GM18498 (cell line): ENCODE measurements around the gene MMP21.

Experiments used
- ATAC-seq: cut with Tn5 transposase; IDR thresholded peaks from one replicate; pipeline ENCODE4 v1.9.1; 2021; ENCODE audit warnings: mild to moderate bottlenecking, moderate library complexity; ENCODE audit not compliant: unreplicated experiment

Gene MMP21

DNA sequence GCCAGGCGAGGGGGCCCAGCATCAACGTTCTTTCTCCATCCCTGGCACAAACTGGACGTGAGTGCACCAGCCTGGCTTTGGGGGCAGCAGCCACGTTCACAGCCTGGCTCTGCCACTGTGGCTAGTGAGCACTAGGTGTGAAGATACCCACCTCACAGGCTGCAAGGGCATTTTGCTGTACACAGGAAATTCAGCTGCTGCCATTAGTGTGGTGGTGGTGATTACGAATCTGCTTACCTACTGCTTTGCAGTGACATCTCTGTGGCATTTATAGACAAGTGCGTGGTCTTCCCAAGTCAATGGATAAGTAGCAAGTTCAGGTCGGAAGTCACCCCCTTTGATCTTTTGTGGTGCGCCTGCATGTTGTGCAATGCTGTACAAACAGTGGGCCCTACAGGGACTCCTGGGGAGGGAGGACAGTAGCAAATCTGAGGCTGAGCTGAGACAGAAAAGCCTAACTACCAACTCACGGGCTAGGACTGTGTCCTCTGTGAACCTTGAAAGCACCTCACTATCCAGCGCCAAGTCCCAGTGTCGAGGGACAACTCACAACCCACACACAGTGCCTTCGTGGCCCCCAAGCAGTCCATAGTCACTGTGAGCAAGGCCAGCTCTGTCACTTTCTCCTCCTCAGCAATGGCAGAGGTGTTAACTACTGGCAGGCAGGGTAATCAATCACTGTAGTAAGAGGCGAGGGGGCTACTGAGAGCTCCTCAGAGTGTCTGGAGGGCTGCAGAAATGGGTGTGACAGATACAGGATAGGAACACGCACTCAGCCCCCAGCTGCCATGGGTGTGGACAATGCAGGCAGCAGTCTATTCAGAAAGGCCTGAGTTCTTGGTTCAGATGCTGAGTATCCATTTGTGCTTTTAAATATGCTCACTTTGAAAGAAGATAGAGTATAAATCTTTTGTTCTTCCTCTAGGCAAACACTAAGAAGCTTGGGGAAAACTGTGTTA lies 17.0 kb upstream of the MMP21 start:
- no peak for ATAC-seq

DNA sequence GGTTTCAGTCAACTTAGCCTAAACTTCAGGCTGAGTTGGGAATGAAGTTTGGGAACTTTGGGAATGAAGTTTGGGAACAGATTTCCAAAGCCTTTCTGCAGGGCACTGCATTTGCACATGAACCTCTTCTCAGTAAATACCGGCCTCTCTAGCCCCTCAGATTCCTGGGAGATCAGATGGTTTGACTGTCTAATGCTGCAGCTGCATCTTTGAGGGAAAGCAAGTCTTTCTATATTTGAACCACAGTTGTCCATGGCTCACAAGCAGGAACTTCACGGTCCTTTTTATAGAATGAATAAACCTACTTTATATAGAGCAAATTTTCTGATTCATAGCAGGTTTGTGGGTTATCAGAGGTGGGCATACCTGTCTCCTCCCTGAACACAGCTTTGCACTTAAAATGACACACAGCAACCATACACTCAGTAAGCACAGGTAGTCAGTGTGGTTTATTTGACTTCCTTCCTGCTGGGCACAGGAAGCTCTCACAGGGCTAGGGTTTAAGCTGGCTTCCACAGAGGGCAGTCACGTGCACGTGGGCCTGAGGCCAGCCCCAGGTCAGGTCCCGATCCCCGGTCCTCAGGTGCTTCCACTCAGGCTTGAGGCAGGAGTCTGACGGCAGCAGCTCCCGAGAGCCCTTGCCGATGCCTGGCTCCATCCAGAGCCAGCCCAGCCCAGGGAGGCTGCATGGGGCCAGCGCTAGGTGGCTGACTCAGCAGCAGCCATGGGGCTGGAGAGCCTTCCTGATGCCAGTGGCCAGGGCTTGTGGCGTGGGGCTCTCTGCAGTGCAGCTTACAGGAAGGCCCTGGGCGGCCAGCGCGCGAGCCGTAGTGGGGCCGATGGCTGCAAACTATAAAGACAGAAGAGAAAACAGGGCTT lies 12.8 kb upstream of the MMP21 start:
- ATAC-seq: no peak

DNA sequence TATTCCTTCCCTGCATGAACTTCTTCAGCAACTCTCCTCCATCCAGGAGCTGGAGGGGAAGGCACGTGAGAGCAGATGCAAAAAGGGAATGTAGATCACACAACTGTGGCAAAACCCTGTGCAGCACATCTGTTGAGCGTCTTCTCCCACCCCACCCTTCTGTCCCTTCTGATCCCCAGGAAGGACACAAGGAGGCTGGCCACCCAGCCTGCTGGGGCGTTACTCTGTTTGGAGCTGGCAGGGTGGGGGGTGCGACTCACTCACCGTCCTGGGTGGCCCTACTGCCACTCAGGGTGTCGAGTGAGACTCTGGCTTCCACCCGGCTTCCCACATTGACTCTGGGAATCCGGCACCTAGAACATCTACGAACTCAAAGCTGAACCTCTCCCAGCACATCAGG lies 10.2 kb upstream of the MMP21 start:
- ATAC-seq: no peak

DNA sequence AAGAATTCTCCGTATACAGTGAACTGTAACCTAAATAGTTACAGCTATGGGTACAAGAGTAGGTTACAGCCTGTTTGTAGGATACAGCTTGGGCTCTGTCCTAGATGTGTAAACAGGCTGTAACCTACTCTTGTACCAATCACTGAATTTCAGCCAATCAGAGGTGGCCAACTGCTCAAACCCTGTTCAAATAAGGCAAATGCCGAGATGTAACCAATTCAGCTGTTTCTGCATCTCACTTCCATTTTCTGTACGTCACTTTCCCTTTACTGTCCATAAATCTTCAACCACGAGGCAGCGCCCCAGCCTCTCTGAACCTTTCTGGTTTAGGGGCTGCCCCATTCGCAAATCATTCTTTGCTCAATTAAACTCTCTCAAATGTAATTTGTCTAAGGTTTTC lies 8.3 kb upstream of the MMP21 start:
- peak; percentile 88 for ATAC-seq

DNA sequence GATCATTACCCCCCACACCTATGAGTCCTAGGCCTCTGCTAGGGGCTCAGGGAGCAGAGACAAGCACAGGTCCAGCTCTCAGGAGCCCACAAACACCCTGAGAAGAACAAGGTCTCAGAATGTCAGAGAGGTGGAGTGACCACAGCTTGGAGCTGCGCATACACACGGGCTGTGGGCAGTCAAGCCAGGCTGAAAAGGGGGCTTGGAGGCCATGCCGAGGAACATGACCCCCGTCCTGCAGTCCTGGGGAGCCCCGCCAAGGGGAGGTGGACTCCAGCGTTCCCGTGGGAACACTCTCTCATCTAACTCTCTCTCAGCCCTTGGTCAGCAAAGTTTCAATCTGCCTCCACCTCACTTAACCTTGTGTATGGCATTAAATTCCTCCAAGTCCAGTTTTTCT lies 7.8 kb upstream of the MMP21 start:
- ATAC-seq: no peak

DNA sequence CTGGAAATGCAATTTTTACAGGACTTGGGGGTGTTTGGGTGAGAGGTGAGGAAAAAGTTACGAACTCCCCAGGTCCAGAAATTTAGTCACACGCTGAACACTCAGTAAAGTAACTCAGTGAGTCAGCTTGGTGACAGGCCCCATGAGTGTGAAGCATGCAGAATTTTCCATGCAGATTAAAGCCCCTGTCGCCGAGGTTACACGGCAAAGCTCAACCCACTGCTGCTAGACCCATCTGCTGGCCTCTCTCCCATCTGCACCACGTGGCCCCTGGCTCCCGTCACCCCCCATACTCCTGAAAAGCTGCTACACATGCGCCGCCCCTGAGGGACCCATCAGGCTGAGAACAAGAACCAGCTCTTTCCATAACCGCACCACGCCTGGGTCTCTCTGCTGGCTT lies 7.0 kb upstream of the MMP21 start:
- no peak for ATAC-seq

DNA sequence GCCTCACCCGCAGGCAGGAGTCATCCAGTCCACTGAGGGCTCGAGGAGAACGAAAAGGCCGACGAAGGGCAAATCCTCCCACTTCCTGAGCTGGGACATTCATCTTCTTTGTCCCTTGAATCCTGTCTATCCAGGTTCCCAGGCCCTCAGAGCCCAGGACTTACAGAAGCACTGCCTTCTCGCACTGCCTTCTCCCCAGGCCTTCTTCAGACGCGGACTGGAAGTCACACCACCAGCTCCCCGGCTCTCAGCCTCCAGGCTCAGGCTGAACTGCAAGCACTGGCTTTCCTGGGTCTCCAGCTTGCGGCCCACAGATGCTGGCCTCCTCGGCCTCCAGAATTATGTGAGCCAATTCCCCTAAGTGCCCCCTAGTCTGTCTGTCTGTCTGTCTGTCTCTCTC lies 6.4 kb upstream of the MMP21 start:
- no peak for ATAC-seq

DNA sequence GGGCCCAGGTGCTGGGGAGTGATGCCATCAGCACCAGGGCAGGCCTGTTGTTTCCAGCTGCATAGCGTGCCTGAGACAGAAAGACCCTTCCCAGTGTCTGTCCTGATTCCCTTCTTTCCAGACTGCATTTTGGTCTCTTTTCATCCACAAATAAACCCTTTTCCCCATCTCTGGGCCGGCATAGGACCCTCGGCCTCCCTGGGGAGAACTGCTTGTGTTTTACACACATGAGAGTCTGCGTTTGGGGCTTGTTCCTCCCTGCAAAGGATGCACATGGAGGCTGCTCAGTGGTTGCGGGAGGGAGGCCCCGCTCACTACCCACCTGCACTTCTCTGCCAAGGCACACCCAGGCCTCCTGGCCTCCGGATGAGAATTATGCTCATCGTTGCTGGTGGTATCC lies 5.8 kb upstream of the MMP21 start:
- ATAC-seq: no peak

DNA sequence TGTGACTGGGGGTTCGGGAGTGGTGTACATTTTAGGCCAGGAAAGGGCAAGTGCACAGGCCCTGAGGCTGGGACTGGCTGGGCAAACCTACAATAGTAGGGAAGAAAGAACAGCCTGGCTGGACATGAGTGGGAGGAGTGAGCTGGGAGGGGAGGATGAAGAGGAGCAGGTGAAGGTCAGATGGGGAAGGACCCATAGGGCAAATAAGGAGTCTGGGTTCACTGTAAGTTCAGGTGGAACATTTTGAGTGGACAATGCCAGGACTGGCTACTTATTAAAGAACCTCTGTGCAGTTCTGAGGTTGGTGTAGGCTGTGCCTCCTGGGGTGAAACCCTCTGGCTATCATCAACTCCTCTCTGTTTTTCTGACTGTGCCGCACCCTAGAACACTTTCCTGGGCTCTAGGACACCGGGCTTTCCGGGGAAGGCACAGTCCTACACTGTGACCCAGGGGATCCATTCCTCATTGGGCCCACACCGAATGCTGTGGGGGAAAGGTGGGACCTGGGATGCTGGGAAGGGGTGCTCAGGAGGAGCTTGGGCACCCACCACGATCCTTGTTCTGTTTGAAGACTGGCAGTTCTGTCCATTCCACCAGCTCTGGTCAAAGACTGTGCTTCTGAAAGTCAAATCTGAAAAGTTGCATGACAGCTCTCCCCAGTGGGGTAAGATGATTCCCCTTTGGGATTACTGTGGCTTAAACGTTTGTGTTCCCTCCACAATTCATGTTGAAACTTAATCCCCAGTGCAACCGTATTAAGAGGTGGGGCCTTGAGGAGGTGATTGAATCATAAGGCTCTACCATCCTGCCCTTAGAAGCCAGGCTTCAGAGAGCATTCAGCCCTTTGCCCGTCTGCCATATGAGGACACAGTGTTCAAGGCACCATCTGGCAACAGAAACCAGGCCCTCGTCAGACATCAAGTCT lies 4.0 kb upstream of the MMP21 start:
- no peak for ATAC-seq

DNA sequence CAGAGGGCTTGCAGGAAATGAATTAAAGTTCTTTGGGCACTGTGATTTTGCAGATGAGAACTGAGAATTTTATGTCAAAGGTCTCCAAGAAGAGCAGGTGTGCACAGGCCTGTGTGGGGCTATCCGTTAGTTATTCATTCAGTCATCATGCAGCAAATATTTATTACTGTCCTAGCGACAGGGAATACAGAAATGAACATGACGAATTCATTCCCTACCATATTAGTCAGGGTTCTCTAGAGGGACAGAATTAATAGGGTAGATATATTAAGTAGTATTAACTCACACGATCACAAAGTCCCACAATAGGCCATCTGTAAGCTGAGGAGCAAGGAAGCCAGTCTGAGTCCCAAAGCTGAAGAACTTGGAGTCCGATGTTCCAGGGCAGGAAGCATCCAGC lies 2.9 kb upstream of the MMP21 start:
- ATAC-seq: no peak

DNA sequence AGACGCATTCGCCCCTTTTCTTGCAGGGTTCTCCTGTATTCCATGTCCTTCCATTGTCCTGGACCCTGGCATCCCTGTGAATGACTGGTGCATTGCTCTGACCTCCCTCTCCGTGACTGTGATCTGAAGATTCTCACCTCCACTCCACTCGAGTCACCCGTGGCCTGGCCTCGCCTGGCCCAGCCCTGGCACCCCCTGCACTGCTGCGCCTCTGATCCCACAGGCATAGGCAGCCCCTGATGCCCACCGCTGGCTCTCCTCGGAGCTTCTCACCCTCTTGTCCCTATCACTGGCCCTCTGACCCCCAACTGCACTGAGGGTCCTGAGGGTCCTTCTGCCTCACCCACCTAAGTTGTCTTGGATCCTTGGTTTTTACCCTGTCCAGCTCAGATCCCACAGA lies 2.2 kb upstream of the MMP21 start:
- ATAC-seq: no peak

DNA sequence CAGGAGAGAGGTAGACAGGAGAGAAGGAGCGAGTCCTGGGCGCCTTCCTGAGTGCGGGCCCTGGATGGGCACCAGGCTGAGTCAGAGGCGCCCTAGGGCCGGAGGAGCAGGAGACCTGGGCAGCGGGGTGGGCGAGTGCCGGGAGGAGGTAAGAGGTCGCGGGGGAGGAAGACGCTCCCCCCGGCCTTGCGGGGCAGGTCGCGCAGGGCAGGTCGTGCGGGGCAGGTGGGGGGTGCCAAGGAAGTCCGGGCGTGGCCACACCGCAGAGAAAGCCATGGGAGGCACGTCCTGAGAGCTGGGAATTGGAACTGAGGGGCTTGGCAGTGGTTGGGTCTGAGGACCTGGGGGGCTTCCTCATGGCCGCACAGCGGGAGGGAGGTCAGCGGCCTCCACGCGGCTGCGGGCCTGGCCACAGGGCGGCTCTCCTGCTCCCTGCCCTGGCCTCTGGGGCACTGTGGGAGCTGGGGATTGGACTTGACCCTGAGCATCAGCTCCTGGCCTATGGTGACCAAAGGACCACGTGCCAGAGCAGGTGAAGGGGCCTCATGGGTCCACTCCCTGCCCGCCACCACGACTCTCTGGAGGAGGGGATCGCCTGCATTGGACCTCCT lies 935 bp downstream of the MMP21 start:
- ATAC-seq: no peak

DNA sequence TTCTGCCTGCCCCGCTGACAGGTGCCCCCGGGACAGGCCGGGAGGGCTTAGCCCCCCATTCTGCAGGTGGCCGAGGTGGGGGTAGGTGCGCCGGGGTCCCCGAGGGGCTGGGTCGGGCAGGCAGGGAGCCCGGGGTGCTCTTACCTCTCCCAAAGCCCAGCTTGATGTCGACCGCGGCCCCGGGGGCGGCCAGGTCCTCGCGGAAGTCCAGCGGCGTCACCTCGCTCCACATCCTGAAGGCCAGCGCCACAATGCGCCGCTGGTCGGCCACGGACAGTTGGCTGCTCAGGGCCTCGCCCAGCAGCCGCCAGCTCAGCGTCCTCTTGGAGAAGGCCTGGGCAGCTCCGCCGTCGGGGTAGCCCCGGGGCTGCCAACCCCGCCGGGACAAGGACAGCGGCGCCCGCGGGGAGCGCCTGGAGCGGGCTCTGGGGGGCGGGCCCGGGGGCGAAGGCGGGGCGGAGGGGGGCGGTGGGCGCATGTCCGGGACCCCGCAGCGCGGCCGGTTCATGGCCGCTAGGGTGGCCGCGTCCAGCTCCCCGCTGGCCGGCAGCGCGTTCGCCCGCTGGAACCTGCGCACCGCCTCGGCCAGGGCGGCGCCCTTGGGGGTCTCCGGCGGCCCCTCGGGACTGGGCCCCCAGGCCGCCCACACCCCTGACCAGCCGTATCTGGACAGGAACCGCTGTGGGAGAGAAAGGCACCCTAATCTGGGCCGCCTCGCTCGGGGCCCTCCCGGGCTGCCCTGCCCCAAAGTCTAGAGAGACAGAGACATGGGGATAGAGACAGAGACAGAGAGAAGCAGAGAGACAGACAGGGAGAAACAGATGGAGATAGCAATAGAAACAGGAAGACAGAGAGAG lies 1.7 kb downstream of the MMP21 start:
- ATAC-seq: no peak

DNA sequence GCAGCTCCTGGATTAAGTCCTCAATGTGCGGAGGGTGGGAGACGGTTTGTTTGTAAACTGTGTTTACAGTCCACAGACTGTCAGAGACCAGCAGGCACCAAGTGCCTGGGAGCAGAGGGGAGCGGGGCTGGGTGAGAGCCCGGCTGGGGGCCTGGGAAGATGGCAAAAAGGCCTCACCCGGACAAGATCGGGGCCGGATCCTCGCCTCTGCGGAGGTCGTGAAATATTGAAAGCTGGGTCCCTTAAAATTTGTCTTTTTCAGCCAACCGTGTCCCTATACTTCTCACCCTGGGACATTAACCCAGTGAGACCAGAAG lies 2.8 kb downstream of the MMP21 start:
- ATAC-seq: no peak

DNA sequence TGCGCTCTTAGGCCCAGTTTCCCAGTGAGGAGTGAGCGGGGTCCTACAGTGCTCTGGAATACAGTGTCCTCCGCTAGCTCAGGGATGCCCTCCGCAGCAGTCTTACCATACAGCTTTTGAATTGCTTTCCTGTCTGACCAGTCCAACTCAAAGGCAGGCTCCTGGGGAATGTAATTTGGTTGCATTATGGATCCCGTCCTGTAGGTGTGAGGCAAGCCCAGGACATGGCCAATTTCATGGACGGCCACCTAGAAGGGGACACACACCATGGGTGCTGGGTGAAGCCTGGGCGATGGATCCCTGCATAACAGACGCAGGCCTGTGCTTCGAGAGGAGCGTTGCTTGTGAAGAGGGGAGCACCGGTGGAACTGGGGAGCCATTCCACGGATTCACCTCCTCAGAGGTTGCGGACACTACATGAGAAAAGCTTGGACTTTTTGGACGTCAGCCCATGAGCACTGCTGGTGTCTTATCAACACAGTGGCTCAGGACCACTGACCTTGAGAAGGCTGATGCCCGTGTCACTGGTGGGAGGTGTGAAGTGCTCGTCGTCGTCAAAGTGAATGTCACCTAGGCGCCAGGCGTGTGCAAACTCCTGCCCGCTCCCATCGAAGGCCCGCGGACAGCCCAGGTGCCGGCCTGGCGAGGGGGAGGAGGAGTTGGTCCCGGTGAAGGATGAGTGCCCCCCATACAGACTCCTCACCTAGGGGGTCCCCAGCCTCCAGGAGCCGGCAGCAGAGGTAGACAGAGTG lies 3.3 kb downstream of the MMP21 start:
- ATAC-seq: no peak

DNA sequence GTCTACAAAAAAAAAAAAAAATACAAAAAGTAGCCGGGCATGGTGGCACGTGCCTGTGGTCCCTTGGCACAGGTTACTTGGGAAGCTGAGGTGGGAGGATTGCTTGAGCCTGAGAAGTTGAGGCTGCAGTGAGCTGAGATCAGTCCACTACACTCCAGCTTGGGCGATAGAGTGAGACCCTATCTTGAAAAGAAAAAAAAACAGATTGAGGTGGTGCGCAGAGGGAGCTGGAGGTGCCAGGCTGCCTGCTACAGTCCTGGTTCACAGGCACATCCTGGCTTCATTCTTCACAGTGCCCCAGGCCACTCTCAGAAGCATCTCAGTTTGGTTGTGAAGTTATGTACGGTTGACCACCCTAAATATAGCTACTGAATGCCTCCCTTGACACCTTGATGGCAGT lies 4.8 kb downstream of the MMP21 start:
- no peak for ATAC-seq

DNA sequence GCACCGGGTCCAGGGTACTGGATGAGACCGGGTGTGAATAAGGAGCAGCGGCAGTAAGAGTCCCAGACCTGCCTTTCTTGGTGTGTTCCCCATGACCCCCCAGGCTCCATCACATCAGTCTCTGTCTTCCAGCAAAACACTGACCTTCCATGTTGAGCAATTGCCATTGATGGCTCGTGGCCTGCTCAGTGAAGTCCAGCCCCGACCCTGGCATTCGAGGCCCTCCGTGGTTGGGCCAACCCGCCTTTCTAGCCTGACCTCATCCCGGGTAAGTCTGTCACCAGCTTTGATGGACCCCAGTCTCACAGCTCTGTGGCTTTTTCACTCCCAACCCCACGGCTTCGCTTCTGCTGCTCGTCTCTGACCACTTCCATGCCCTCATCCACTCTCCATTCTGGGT lies 6.4 kb downstream of the MMP21 start:
- no peak for ATAC-seq

DNA sequence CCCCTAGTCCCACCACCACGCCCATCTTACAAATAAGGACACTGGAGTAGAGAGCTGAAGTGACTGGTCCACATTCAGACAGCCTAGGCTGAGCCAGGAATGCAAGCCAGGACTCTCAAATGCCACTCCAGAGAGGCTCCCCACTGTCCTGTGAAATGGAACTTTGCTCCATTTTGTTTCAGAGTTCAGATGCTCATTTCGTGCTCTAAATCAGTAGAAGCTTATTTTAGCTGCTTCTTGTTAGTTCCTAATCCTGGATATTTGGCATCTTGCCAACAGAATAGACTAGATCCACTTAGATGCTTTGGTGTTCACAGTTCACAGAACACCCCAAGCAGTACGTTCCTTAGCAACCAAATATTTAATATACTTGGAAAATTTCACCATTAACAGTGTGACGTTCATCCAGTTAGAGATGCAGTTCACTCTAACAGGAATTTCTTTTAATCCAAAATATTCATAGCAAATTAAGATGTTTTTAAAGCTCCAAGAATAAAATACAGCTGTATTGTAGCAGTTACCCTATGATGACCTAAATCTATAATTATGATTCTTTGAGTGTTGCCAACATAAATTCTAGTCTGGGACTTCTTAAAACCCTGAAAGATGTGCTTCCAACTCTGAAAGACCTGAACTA lies 7.3 kb downstream of the MMP21 start:
- no peak for ATAC-seq

DNA sequence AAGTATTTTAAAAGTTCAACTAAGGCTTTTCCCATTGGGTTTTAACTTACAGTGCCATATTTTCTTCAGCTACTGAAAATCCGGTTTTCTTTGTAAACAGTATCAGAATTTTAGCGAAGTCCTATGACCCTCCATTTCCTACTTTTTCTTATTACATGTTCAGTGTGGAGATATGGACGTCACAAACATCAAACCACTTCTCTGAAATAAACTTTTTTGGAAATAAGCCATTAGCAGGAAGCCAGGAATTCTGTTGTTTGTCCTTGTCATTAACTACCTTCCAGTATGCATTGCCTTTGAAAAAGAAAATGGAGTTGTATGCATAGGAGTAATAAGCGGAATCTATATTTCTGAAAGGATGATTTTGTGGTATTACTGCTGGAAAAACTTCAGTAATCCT lies 9.1 kb downstream of the MMP21 start:
- ATAC-seq: no peak
